ENCODE measurements around the gene FERMT1.

Gene FERMT1, protein sequence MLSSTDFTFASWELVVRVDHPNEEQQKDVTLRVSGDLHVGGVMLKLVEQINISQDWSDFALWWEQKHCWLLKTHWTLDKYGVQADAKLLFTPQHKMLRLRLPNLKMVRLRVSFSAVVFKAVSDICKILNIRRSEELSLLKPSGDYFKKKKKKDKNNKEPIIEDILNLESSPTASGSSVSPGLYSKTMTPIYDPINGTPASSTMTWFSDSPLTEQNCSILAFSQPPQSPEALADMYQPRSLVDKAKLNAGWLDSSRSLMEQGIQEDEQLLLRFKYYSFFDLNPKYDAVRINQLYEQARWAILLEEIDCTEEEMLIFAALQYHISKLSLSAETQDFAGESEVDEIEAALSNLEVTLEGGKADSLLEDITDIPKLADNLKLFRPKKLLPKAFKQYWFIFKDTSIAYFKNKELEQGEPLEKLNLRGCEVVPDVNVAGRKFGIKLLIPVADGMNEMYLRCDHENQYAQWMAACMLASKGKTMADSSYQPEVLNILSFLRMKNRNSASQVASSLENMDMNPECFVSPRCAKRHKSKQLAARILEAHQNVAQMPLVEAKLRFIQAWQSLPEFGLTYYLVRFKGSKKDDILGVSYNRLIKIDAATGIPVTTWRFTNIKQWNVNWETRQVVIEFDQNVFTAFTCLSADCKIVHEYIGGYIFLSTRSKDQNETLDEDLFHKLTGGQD

DNA sequence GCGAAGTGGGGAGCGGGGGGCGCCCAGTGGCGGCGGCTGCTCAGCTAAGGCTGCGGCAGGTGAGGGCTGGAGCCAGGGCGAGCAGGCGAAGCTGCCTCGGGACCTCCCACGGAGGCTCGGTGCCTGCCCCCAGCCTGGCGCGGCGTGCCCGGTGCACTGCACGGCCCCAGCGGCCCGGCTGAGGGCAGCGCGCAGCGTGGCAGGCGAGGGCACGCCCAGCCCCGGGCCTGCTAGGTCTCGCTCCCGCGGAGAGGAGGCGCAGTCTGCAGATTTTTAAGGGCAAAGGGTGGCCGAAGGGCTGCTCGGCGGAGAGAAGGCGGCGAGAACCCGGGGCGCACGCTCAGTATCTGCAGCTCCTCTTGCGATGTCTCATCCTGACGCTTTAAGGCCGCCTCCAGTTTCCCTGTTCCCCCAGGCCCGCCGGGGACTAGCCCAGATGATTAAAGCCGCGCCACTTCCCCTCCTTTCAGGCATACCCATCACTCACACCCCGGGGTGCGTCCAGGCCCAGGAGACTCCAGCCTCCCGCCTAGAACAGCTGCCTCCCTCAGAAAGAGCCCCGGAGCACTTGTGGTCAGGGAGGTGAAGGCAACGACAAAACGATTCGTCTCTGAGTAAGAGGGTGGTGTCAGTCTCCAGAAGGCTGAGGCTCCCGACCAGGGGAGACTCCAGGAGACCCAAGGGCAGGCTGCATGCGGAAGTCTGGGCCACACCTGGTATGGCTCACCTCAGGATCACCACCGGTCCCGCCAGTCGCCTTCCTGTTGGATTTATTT, at the start of gene FERMT1:
Gene FERMT1 (minus strand): TSS at position 158 of the 776 bp plus-strand sequence. CDS start 3,476 bp downstream, outside the sequence.
- DNase-seq (ENCODE audit: low read depth in 2 of 2) = no peak

DNA sequence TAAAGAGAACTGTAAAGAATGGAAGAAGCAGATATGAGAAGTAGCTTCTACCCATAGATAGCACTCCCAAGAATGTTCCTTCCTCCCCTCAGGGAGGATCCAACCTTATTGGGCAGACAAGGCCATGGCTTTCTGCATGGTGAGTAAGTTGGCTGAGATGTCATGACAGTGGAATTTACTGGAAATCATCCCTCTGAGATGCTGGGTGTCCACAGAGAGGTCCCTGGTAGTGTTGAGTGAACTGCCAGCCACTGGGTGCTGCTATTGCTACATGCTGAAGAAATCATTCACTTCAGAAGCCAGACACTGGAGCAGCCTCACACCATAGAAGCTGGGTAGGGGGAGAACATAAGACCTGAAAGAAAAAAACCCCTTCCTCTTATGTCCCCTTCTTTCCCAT, 46.4 kb upstream of the FERMT1 start:
- DNase-seq (ENCODE audit: low read depth in 2 of 2) = no peak

DNA sequence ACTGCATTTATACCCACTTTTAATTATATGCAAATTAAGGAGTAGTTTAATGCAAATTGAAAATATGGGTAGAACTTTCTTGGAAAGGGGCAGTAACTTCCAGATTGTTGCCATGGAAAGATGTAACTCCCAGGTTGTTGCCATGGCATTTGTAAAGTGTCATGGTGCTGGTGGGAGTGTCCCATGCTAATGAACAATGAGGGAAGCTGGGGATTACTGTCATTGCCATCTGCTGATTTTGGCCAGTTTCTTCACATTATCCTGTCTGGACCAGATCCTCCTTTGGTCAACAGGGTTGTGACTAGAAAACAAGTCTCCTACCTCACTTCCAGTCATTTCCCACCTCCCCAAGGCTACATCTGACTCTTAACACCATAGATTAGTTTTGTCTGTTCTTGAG, 45.4 kb upstream of the FERMT1 start:
- DNase-seq (ENCODE audit: low read depth in 2 of 2) = no peak

DNA sequence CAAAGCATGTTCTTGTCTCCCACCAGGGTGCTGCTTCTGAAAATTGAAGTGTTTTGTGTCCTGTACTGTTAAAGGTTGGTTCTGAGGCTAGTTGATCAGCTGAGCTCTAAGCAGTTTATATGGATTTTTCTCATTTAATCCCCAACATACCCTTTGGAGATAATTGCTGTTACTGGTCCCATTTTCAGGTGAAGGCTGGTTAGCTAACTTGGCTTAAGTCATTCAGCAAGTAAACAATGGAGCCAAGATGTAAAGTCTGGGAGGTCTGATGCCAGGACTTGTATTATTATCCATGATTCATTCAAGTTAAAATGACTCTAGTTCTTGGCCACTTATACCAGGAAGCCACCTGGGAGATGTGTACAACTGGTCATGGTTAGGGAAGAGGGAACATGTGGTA, 42.5 kb upstream of the FERMT1 start:
- DNase-seq (ENCODE audit: low read depth in 2 of 2) = no peak

DNA sequence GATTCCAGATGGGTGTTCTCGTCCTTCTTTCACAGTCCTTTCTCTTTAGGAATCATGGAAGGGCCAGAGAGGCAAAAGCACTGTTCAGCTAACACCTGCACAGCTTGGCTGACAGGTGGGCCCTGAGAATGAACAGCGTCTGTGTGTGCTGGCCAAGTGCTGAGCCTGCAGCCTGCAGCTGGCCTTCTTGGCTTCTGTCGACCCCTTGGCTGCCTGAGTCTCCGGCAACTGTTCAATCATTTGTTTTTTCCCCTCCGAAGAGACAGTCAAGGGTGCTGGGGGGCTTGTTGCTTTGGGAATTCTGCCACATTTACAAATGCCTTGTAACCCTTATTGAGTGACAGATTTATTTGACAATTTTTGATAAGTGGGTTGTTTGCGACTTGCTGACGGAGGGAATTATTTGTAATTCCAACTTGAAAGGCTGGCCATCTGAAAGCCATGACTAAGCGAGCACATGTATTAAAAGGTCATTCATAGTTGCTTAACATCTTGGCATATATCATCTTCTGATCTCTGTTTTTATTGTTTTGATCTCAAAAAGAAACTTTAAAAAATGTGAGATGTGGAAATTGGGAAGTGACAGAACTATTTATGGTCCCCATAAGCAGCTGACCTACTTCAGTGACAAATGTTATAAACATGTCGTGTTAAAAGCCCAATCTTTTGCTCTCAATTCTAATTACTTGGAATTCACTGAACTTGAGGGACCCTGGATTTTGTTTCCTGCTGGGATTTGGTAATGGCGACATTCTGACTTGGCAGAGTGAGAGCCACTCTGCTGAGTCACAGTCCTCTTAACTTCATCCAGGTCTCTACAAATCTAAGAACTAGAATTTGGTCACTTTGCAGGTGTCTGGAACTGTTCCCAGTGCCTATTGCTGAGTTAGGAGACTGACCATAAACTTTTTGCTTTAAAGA, 41.9 kb upstream of the FERMT1 start:
- DNase-seq (ENCODE audit: low read depth in 2 of 2) = no peak

DNA sequence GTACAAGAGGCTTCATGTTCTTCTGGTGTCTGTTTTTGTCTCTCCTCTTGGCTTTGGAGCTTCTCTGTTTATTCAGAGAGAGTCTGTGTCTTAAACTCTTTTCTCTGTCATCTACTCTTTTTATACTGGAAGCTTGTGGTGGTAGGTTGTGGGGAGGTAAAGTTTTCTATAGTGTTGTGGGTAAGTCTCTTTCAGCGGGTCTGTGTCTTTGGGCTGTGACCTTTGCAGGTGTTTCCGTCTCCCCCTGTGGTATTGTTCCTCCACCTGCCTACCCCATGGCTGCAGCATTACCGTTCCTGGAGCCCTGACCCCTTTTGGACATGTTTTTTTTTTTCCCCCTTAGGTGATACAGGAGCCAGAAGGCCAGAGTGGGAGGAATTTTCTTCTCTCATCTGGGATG, 37.9 kb upstream of the FERMT1 start:
- no peak for DNase-seq (ENCODE audit: low read depth in 2 of 2)

DNA sequence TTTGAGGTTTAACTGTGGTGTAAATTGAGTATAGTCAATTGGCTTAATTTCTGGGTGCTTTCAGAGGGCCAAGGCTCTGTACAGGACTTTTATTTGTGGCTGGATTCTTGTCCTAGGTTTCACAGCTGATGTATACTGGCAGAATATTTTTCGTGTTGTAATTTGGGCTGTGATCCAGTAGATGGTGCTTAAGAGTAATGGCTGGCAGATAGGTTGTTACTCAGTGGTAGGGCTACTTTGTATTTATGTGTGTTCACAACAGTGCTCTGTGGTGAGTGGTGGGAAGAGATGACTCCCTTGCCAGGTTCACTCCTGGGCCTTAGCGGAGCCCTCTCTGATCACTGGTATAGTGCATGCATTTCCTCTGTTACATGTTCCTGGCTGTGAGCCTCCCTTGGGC, 34.5 kb upstream of the FERMT1 start:
- no peak for DNase-seq (ENCODE audit: low read depth in 2 of 2)

DNA sequence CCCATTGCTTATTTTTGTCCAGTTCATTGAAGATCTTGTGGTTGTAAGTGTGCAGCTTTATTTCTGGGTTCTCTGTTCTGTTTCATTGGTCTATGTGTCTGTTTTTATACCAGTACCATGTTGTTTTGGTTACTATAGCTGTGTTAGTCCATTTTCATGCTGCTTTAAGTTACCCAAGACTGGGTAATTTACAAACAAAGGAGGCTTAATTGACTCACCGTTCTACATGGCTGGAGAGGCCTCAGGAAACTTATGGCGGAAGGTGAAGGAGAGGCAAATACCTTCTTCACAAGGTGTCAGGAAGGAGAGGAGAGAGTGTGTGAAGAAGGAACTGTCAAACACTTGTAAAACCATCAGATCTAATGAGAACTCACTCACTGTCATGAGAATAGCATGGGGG, 29.9 kb upstream of the FERMT1 start:
- DNase-seq (ENCODE audit: low read depth in 2 of 2) = no peak

DNA sequence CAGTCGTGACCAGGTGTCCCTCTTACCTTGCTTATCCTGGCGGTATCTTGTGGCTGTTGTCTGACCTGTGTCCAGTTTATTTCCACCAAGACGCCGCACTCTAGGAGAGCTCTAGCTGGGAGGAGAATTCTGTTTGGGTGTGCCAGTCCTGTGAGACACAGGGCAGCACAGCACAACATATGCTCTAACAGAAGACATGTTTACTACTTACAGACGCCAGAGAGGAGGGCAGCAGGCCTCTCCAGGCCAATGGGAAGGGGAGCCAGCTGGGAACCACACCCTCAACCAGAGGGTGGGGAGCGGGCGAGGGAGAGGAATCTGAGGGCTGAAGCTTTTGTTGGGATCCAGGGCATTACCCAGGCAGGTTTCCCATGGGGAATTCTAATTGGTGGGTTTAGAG, 25.2 kb upstream of the FERMT1 start:
- DNase-seq (ENCODE audit: low read depth in 2 of 2) = no peak

DNA sequence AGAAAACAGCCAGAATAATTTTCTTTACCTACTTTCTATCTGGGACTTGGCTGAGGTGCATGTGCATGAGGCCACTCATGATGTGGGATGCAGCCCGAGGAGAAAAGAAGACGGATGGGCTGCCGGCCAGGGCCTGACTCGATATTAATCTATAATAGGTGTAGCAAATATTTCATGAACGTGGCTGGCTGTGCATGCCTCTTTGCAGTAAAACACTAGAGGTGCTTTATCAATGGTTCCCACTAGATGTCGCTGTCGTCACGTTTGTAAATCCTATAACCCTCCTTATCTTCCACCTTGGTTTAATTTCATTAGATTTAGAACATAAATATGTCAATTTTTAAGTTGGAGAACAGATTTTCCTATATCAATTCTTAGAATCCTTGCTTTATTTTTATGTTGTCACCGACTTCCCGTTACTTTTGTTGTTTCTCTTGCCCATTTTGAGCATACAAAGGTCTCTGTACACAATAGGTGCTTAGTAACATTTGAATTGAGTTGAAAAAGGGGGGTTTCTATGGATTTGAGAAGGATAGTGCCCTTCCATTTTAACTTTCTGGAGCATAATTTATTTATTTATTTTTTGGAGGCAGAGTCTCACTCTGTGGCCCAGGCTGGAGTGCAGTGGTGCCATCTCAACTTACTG, 19.6 kb upstream of the FERMT1 start:
- peak in 1 of 2 donors; percentile 3 for DNase-seq (ENCODE audit: low read depth in 2 of 2)

DNA sequence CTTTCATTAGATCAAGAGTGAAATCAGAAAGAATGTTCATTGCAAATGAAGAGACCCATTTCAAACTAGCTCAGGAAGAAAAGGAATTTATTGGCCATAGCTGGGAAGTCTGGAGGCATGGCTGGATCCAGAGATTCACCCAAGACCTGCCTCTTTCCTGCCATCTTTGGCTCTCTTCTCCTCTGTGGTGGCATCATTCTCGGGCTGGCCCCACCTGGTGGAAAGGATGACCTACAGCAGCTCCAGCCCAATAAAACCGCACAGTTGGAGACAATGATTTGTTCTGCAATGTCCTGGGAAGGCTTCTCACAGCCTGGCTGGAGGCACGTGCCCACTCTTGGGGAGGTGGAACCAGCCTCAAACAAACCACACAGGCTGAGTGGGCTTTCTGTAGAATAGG, 18.1 kb upstream of the FERMT1 start:
- no peak for DNase-seq (ENCODE audit: low read depth in 2 of 2)

DNA sequence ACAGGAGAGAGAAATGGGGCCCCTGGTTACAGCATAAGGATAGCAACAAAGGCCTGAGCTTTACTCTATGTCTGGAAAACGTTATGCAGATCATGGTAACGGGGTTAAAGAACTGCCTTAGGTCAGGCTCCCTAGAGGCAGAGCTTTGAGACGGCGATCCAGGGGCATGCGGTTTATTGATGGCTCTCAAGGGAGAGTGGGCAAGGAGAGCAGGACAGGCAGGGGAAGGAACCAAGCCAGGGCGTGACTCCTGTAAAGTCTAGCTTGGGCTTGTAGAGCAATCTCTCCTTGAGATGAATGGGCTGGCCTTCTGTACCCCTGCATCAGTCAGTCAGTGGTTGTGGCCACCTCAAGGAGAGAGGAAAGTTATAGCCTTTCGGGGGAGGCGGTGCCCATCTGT, 12.5 kb upstream of the FERMT1 start:
- DNase-seq (ENCODE audit: low read depth in 2 of 2) = no peak

DNA sequence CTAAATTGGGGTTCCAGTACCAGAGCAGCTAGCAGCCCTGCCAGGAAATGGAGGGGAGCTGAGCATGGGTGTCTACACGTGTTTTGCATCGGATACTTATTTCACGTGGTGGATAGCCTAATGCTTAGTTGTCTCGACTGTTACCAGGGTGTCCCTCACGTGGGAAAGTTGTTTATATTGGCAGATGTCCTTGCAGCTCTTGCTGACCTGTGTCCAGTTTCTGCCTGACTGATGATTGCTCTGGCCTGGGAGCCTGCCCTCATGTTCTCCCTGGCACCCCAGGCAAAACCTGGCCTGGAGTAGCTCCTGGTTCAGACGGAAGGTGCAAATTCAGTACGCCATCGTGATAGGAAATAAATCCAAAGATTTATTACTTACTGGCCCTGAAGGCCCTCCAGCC, 11.8 kb upstream of the FERMT1 start:
- no peak for DNase-seq (ENCODE audit: low read depth in 2 of 2)

DNA sequence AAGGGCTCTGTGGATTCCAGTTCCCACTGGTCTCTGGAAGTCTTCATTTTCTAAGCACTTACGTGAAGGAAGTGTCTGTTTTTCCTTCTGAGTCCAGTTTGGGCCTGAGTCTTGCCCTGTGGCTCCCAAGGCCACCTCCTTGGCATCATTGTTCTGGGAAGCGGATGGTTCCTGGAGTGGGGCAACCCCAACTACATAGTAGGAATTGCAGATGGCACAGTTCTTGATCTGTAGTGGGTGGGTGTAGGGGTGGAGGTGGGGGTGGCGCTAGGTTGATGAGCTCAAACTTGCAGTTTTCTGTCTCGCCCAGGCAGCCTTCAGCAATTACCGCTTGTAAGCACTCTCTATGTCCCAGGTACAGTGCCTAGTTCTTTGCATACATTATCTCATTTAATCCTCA, 7.2 kb upstream of the FERMT1 start:
- DNase-seq (ENCODE audit: low read depth in 2 of 2) = no peak

DNA sequence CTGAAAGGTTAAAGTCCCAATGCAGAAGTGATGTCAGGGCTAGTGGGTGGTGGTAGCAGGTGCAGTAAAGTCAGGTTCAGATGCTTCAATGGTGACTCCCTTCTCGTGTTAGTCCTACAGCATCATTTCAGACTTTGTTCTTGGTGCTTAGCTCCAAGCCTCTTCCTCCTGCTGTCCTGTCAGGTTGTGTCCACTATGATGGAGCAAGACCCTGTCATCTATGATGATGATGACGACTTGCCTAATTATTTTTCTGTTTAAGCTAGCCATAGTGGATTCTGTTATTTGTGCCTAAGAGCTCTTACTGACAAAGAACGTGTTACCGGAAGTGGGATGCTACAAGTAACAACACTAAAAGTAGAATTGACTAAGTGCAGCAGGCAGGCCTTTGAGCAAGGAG, 5.0 kb upstream of the FERMT1 start:
- no peak for DNase-seq (ENCODE audit: low read depth in 2 of 2)

DNA sequence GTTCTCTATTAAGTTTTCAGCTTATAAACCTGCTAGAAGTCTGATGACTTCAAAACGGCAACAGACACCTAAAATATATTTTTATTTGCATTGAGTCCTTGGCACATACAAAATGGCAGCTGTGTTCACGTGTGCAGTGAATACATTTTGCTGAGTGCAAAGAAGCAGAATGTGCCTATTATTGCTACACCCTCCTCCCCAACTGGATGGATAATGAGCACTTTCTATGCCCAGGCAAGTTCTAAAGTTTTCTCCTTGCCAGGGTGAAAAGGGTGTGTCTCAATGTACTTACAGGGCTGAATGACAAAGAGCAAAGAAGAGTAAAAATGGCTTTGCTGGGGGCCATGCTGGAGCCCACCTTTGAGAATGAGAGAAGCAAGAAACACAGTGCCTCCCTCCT, 4.0 kb upstream of the FERMT1 start:
- DNase-seq (ENCODE audit: low read depth in 2 of 2) = no peak

DNA sequence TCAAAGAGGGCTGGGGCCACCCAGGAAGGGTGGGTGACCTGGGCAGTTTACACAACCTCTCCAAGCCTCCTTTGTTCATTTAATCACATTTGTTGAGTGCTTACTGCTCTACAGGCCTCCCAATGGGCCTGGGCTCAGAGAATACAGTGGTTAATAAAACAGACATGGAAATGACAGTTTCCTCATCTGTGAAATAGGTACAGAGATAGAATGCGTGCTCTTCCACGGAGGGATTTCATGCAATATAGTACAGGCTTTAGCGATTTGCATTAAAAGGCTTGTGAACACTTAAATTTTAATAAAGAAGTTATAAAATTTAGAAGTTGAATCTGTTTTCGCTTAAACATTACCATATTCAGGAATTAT, 802 bp upstream of the FERMT1 start:
- DNase-seq (ENCODE audit: low read depth in 2 of 2) = no peak

DNA sequence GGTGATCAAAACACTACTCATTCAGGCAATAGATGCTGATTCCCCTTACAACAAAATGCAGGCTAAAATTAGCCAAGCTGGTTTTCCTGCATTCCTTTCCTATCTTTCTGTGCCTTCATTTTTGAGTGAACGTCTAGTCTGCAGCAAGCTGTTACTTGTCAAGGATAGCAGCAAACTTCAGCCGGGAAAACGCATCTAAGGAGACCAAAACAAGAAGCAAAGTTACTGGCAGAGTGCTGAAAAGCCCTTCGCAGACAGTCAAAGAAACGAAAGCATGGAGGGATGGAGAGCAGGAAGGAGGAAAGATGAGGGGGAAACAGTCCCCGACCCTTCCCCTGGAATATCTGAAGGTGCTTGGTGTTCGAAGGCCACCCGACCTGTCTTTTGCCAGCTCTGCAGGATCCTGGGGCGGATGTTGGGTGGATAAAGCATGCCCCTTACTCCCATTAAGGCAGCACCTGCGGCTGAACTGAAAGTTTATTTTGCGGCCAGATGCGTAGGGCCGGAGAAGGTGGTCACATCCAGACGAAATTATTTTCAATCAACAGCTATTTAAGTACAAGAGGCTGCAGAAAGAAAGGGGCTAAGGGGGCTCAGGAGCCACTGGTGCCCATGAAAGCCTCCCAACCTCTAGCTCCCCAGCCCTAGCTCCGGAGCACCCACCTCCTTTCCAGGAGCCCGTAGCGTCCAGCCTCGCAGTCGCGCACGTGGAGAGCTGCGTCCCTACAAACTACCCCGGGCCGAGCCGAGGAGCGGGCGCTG, 538 bp downstream of the FERMT1 start:
- DNase-seq (ENCODE audit: low read depth in 2 of 2) = no peak

DNA sequence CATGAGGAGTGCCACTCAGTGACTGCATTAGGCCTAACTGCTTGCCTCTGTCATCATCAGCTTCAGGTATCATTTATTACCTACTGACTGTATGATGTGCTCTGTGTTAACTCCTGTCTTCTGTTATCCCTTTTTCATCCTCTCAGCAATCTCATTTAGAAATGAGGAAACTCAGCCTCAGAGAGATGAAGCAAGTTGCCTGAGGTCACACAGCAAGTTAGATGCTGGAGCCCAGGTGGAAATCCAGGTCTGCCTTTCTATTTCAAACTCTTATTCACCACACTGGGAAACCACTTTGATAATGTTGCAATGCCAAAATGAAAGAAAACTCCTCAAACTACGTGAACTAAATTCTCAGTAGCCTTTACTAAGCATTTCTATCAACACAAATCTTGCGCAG, 1.3 kb downstream of the FERMT1 start:
- DNase-seq (ENCODE audit: low read depth in 2 of 2) = no peak

DNA sequence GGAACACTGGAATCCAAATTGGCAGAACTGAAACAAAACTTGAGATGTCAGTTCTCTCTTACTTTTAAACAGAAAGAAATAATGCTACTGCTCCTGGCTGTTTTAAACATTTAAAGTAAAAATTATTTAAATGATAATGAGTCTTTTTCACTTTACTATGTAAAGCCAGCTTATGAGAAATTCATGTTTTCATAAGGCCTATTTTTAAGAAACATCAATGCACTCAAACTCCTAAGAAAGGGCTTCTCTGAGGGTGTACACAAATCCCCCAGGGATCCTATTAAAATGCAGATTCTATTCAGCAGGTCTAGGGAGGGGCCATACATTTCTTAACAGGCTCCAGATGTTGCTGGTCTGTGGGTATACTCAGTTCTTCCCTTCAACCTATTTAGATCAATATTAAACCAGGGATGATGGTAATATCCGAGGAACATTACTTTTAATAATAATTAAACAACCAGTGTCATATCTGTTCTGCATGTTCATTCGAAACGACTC, 2.3 kb downstream of the FERMT1 start:
- DNase-seq (ENCODE audit: low read depth in 2 of 2) = no peak
